Measurements from ENCODE around the gene TBC1D10A. TPM values are rescaled to one million over a fixed set of nuclear protein-coding genes. Genes with fewer than 3 reads are reported as not detected.

TBC1D10A gene
- total RNA-seq, 1 experiment from 2014 or later, result 24.3 TPM

DNA sequence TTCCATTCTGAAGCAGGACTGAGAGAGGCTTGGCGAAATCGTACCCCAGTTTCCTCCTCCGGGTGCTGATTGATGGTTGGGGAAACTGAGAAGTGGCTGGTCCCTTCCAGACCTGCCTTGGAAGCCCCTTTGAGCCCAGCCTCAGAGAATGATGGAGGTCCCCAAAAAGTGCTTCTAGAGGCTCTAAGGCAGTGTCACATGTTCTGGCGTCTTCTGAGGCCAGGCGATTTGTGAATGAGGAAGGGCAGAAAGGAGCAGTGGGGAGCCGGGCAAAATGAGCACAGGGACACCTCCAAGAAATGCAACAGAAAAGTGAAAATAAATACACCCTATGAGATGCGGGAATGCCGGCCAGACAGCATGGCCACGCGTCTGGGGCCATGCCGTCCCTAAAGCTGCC lies 79.2 kb downstream of the TBC1D10A start:
- BruUV-seq (replicated peaks), result no TSS peak
- no peak overlapping the region for H2AFZ ChIP-seq
- CTCF ChIA-PET, result no interaction called here

DNA sequence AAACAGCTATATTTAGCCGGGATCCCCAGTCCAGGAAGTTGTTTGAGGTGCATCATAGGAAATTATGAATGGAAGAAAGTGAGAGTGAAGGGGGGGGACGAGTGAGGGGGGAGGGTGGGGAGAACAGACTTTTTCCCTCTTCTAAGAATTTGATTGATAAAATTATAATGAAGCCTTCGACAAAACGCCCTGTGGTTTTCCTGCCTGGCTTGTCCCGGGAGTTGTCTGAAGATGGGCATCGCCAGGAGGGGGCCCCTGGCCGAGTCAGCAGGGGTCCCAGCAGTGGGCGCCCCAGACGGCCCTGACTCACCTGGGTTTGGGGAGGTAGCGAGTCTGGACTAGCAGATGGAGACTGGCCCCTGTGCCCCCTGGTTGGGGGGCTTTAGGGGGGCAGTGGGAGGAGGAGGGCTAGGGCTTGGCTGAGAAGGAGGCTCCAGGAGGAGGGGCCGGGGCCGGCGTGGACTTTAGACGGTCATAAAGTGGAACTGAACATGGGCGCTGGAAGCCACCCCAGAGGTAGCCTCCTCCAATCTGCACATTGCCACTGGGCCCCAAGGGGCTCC lies 79.8 kb downstream of the TBC1D10A start:
- peaks cover 36% of the 10 kb centered on the region for H3K4me1 ChIP-seq (replicated peaks; ENCODE audit: insufficient read depth)
- intact Hi-C loops (cut with micrococcal nuclease; ENCODE audit: unreplicated experiment), result no loop called here
- POLR2A ChIA-PET (ENCODE audit: unreplicated experiment), result no interaction called here
- BruUV-seq (replicated peaks), result no TSS peak
- H3K9me2 ChIP-seq (ENCODE audit: insufficient read depth), result no peaks in the 10 kb centered on the region
- TF ChIP-seq, protein P1, sequence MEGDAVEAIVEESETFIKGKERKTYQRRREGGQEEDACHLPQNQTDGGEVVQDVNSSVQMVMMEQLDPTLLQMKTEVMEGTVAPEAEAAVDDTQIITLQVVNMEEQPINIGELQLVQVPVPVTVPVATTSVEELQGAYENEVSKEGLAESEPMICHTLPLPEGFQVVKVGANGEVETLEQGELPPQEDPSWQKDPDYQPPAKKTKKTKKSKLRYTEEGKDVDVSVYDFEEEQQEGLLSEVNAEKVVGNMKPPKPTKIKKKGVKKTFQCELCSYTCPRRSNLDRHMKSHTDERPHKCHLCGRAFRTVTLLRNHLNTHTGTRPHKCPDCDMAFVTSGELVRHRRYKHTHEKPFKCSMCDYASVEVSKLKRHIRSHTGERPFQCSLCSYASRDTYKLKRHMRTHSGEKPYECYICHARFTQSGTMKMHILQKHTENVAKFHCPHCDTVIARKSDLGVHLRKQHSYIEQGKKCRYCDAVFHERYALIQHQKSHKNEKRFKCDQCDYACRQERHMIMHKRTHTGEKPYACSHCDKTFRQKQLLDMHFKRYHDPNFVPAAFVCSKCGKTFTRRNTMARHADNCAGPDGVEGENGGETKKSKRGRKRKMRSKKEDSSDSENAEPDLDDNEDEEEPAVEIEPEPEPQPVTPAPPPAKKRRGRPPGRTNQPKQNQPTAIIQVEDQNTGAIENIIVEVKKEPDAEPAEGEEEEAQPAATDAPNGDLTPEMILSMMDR (conservative IDR thresholded peaks at IDR 0.05), result no peak
- TF ChIP-seq EZH2 (IDR thresholded peaks at IDR 0.05; ENCODE audit: low read depth), result no peak
- H3F3A ChIP-seq (ENCODE audit: insufficient read depth, low read depth), result peaks cover 62% of the 10 kb centered on the region
- H2AFZ ChIP-seq, result no peak overlapping the region
- H3K36me3 ChIP-seq (ENCODE audit: low read depth), result peaks cover 54% of the 10 kb centered on the region
- no peak overlapping the region for H3K4me2 ChIP-seq
- no peak overlapping the region for H3K4me3 ChIP-seq
- H3K9me3 ChIP-seq (ENCODE audit: insufficient read depth, low read depth), result no peaks in the 10 kb centered on the region
- H4K20me1 ChIP-seq (ENCODE audit: insufficient read depth), result no peaks in the 10 kb centered on the region
- H3K27ac ChIP-seq, result peak overlapping the region; percentile 30
- H3K27me3 ChIP-seq (ENCODE audit: insufficient read depth, low read depth), result no peaks in the 10 kb centered on the region
- H3K79me2 ChIP-seq (ENCODE audit: low read depth), result peaks cover 61% of the 10 kb centered on the region
- DNase-seq, result no peak
- CTCF ChIA-PET, result no interaction called here

More for the DNA sequence above, 79.2 kb downstream of the TBC1D10A start:
- no peaks in the 10 kb centered on the region for H3K9me3 ChIP-seq (ENCODE audit: insufficient read depth, low read depth)
- H3K79me2 ChIP-seq (ENCODE audit: low read depth), result peaks cover 64% of the 10 kb centered on the region
- peak overlapping the region; percentile 100 for H3K27ac ChIP-seq
- H3K4me2 ChIP-seq, result no peak overlapping the region
- no peaks in the 10 kb centered on the region for H4K20me1 ChIP-seq (ENCODE audit: insufficient read depth)
- no peaks in the 10 kb centered on the region for H3K27me3 ChIP-seq (ENCODE audit: insufficient read depth, low read depth)
- H3K36me3 ChIP-seq (ENCODE audit: low read depth), result peaks cover 51% of the 10 kb centered on the region
- no peak for TF ChIP-seq EZH2 (IDR thresholded peaks at IDR 0.05; ENCODE audit: low read depth)
- TF ChIP-seq, protein P1 (conservative IDR thresholded peaks at IDR 0.05), result no peak
- no peak for DNase-seq
- POLR2A ChIA-PET (ENCODE audit: unreplicated experiment), result interaction anchor here (0.6 kb wide), 1 partner anchor 323 kb away, joined by 7 read pairs; no protein-coding TSS in a partner anchor
- H3K9me2 ChIP-seq (ENCODE audit: insufficient read depth), result no peaks in the 10 kb centered on the region
- H3K4me1 ChIP-seq (replicated peaks; ENCODE audit: insufficient read depth), result peaks cover 40% of the 10 kb centered on the region
- H3K4me3 ChIP-seq, result no peak overlapping the region
- intact Hi-C loops (cut with micrococcal nuclease; ENCODE audit: unreplicated experiment), result no loop called here
- peaks cover 61% of the 10 kb centered on the region for H3F3A ChIP-seq (ENCODE audit: insufficient read depth, low read depth)

DNA sequence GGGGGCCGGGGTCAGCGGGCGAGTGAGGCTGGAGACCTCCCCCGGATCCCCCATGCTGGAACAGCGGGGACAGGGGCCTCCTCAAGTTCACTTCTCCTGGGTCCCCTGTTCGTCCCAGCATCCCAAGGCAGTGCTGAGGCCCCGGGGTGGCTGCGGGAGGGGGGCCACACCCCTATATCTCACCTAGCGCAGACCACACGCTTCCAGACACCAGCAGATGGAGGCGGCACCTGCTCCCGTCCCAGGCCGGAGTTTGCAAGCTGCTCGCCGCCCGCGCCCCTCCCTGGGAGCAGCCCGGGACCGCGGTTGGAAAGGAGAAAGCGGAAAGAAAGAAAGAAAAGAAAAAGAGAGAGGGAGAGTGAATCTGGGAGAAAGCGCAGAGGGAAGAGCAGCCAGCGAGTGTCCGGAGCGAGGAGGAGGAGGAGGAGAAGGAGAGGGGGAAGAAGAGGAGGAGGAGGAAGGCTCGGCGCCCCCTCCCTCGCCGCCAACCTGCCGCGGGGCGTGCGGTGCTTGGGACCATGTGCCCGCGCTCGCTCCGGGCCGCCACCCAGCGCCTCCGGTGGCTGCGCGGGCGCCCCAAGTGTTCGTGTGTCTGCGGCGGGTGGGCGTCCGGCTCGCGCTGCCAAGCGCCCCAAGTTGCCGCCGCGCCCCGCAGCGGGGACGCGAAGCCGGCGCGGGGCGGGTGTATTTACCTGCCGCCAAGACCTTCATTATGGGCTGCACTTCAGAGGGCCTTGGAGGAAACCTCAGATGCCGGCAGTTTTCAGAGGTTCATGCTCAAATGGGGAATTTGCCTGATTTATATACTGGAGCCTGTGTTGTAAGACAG lies 80.5 kb downstream of the TBC1D10A start, which contains the start of gene LIF:
Gene LIF, minus strand, starts transcription at position 775 of the 829 bp plus-strand sequence. Its CDS starts 64 bp downstream, at position 711.
- H3K27me3 ChIP-seq (ENCODE audit: insufficient read depth, low read depth), result no peaks in the 10 kb centered on the region
- no peak within 1 kb of the TSS for H3K4me2 ChIP-seq
- peaks cover 57% of the 10 kb centered on the region for H3F3A ChIP-seq (ENCODE audit: insufficient read depth, low read depth)
- no peaks in the 10 kb centered on the region for H4K20me1 ChIP-seq (ENCODE audit: insufficient read depth)
- no peak within 1 kb of the TSS for H2AFZ ChIP-seq
- no peaks in the 10 kb centered on the region for H3K9me2 ChIP-seq (ENCODE audit: insufficient read depth)
- peaks cover 51% of the 10 kb centered on the region for H3K36me3 ChIP-seq (ENCODE audit: low read depth)
- DNase-seq, result no peak
- no peaks in the 10 kb centered on the region for H3K9me3 ChIP-seq (ENCODE audit: insufficient read depth, low read depth)
- peaks cover 54% of the 10 kb centered on the region for H3K79me2 ChIP-seq (ENCODE audit: low read depth)
- H3K4me3 ChIP-seq, result no peak within 1 kb of the TSS
- peak within 1 kb of the TSS; percentile 100 for H3K27ac ChIP-seq
- ChIA-PET POLR2A (ENCODE audit: unreplicated experiment) (no interaction called here), CTCF (no interaction called here)
- BruUV-seq (replicated peaks), result no TSS peak
- H3K4me1 ChIP-seq (replicated peaks; ENCODE audit: insufficient read depth), result peaks cover 29% of the 10 kb centered on the region
- TF ChIP-seq, protein P1 (conservative IDR thresholded peaks at IDR 0.05), result no peak
- intact Hi-C loops (cut with micrococcal nuclease; ENCODE audit: unreplicated experiment), result no loop called here

All from PC-9 (cell line).